HG03095 (cell line): Measurements from ENCODE around the gene IFNB1.

Experiments
- ATAC-seq: cut with Tn5 transposase; IDR thresholded peaks from one replicate; pipeline ENCODE4 v1.9.1; 2021; ENCODE audit warnings: moderate library complexity; ENCODE audit not compliant: unreplicated experiment

IFNB1 gene

DNA sequence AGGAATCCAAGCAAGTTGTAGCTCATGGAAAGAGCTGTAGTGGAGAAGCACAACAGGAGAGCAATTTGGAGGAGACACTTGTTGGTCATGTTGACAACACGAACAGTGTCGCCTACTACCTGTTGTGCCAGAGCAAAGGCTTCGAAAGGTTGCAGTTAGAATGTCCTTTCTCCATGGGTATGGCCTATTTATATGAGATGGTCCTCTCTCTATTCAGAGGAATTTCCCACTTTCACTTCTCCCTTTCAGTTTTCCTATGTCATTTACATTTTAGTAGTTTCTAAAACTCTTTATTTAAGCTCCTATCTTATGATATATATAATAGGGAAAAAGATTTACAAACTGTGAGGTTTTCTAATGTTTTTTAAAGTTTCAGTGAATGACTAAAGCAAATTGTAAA is at the start of gene IFNB1:
TSS of gene IFNB1 (minus strand) at position 162 of the 400 bp plus-strand sequence. CDS start at position 89, 73 bp downstream.
- ATAC-seq, result no peak

DNA sequence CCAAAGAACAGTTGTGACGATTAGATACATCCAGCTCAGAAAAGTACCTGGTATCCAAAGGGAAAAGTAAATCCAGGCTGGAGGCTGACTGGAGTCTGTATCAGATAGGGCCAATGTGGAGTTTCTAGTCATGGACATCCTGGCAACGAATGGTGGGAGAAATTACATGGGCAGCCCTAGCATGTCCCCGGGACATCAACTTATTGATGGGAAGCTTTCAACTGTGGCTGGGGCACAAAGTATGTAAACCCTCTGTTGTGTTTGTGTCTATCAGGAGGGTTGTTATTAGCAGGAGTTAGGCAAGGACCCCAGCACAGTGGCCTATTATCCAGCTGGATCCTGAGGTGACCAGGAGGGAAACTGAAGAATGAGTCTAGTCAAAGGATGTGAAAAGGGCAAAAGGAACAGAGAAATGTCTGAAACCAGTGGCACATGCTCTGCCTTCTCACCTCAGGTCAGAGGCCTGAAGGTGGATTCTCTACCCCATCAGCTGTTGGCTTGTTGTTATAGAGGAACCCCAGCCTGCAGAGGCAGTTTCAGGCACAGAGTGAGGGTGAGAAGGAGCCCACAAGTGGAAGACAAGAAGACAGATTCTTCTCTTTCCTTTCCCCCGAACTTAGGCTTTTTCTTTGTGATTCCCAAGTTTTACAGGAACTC is 44.0 kb upstream of the IFNB1 start:
- ATAC-seq, result peak; percentile 99

DNA sequence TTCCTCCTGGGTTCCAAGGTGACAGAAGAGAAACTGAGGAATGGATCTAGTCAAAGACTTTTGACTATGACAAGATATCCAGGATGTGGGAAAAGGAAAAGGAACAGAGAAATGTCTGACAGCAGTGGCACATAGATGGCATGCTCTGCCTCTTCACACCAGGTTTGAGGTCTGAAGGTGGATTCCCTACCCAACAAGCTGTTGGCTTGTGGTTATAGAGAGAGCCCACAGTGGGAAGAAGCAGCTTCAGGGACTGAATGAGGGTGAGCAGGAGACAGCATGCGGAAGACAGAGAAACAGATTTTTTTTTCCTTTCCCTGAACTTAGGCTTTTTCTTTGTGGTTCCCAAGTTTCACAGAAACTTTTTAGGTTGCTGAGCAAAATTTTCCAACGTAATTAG is 43.3 kb upstream of the IFNB1 start:
- no peak for ATAC-seq

DNA sequence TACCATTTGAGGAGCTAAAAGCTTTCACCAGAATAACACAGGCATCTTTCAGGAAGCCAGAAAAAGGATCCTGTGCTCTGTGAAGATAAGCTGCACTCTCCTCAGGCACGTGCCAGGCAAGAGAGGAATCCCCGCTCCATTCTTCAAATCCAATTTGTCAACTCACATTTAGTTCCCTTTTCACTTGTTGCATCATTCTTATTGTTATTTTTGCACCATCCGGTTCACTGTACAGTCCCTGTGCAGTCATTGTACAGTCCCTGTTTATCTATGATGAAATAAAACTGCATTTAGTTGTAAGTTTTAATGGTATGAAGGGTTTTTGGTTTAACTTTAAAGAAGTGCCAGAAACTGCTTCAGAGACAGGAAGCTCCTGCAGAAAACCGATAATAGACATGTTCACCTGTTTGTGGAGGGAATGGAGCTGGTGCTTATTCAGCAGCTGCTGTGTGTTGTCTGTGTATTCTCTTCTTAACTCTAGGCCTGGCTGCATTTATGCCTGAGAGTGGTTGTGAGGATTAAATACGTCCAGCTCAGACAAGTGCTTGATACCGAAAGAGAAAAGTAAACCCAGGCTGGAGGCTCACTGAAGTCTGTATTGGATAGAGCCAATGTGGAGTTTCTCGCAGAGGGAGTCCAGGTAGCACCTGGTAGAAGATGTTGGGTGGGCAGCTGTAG is 41.5 kb upstream of the IFNB1 start:
- no peak for ATAC-seq

DNA sequence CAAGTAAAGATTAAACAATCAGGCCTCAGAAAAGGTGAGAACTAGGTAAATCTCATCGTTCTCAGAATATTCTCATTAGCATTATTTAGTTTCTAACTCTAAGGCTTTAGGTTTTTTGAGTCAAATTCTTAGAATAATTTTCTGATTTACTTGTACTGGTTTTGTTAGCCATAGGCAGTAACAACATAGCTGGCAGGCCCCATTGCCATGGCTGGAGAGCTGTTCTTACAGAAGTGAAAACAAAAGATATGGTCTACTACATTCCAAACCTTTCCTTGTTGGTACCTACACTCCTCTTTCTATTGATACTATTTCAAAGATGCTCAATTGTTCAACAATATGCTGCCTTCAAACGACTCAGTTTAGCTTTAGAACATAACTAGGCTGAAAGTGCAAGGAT is 36.6 kb upstream of the IFNB1 start:
- ATAC-seq, result no peak

DNA sequence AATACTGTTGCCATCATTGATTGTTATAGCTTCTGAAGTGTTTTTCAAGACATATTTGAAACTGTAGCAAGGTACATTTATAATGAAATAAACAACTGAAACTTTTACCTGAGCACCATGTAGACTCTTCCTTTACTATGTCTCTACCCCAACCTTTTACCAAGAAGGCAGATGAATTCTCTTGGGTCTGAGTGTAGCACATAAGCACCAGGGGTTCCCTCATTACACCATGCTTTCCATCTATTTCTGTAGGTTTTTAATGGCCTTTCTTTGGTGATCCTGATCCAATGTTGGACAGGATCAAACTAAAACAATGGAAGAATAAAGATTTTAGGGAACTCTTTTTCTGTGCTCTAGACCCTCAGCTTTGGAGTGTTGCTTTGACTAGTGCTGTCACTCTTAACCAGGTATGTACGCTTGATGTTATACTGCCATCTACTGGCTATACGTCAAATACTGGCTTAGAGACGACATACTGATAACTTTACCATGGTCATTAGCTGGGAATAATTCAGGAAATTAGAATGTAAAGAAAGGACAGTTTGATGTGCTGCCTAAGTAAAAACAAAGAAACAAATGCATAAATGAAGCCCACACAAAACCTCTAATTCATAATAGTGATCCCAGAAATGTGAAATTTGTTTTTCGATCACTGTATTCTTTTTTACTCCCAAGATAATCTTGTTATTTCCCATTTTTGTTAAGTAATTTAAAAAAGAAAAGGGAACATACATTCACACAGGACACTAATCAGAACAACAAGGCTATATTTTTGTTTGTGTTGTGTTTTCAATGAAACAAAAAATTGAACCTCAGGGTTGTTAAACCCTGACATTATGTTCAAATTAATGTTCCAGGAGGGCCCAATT is 33.2 kb upstream of the IFNB1 start:
- peak; percentile 90 for ATAC-seq

DNA sequence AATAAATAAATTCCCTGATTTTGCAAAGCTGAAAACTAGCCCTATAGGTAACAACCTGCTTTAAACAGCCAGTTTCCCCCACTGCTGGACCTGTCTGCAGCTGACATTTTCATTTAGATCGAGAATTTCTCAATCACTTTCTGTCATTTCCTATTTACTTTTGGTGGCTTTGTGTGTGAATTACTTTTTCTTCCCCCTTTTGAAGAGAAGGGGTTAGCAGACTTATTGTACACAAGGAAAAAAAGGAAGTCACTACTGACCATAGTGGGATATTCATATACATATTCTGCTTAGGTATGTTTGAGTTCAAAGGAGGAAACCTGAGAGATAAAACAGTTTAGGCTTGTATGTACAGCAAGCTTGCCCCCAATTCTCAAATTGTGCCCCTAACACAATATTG is 27.0 kb upstream of the IFNB1 start:
- no peak for ATAC-seq

DNA sequence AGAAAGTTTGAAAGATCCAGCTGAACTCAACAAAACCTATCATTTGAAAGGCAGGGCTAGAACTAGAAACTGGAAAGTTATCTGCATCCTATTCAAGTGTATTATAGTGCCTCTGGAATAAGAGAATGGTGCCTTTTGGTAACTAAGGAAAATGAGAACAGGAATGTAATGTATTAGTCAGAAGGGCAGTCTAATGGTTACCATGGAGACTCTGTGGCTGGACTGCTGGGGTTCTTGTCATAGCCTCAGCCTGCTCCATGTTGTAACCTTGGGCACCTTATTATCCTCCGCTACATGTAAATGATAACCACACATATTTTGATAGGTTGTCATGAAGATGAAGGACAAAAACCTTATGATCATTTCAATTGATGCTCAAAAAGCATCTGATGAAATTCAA is 24.6 kb upstream of the IFNB1 start:
- no peak for ATAC-seq

DNA sequence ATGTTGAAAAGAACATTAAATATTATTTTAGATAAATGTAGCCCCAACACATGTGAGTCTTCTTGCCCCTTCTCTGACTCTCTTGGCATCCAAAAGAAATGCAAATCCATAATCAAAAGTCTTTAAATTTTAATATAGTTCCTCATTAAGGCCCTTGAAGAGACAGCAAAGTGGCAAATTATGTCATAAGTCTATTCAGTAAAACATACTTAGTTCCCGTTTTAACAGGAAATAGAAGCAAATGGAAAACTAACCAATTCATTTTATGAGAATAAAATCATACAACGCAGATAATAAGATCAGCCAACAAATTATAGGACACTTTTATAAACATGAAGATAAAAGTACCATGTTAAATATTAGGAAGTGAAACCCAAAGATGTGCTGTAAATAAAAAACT is 20.1 kb upstream of the IFNB1 start:
- no peak for ATAC-seq

DNA sequence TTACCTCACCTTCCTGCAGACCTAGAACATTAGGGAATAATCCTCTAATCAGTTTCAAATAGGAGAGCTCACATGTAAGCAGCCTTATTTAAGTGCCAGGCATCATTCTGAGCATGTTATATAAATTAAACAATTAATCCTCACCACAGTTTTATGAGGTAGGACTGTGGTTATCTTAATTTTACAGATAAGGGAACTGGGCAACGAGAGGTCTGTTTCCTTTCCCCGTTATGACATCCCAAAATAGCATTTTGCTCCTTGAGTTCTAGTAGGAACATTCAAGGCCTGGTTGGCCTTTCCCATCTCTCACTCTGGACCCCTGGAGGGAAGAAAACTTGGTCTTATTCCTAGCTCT is 19.1 kb upstream of the IFNB1 start:
- no peak for ATAC-seq

DNA sequence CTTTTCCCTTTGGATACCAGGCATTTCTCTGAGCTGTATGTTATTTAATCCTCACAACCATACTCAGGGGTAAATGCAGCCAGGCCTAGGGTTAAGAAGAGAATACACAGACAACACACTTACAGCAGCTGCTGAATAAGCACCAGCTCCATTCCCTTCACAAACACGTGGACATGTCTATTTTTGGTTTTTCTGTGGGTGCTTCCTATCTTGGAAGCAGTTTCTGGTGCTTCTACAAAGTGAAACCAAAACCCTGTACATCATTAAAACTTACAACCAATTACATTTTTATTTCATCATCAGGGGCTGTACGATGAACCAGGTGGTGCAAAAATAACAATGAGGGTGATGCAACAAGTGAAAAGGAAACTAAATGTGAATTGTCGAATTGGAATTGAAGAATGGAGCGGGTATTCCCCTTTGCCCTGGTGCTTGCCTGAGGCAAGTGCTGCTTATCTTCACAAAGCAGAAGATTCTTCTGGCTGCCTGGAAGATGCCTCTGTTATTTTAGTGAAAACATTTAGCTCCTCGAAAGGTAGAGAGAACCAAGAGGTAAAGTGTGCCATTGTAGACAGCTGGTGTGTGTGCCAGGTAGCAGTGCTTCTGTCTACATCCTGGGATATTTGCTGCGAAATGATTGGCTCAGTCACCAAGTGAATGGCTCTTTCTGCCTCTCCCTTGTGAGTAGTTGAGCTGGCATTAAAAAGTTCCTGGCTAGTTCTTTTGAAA is 18.6 kb upstream of the IFNB1 start:
- ATAC-seq, result peak; percentile 89

DNA sequence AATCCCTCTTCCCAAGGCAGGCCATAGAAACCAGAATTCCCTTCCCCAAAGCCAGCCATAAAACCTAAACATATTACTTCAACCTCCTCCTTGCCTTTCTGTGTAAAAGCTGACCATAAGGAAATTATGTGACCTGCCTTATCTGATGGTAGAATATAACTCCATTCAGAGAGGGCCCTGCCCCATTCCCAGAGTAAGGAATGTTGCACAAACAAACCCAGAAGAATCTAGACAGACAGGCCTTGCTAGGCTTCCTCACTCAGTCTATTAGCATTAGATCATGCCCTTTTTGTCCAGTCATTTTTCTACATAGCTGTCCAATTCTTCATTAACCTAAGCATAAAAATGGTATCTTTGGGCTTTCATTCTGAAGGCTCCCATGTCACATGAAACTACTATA is 17.8 kb upstream of the IFNB1 start:
- no peak for ATAC-seq

DNA sequence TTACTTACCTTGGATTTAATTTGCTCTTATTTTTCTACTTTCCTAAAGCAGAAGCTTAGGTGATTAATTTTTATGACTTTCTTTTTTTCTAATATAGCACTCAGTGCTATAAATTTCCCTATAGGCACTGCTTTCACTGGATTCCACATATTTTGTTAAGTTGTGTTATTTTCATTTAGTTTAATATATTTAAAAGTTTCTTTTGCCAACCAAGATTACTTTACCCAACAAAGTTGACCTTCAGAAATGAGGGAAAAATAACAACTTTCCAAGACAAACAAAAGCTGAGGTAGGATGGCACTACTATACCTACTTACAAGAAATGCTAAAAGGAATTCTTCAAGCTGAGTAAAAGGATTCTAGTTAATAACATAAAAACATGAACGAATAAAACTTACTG is 8.8 kb upstream of the IFNB1 start:
- ATAC-seq, result no peak

DNA sequence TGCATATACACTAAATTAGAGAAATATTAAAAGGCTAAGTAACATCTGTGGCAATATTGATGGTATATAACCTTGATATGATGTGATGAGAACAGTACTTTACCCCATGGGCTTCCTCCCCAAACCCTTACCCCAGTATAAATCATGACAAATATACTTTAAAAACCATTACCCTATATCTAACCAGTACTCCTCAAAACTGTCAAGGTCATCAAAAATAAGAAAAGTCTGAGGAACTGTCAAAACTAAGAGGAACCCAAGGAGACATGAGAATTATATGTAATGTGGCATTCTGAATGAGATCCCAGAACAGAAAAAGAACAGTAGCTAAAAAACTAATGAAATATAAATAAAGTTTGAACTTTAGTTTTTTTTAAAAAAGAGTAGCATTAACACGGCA is 7.3 kb upstream of the IFNB1 start:
- no peak for ATAC-seq

DNA sequence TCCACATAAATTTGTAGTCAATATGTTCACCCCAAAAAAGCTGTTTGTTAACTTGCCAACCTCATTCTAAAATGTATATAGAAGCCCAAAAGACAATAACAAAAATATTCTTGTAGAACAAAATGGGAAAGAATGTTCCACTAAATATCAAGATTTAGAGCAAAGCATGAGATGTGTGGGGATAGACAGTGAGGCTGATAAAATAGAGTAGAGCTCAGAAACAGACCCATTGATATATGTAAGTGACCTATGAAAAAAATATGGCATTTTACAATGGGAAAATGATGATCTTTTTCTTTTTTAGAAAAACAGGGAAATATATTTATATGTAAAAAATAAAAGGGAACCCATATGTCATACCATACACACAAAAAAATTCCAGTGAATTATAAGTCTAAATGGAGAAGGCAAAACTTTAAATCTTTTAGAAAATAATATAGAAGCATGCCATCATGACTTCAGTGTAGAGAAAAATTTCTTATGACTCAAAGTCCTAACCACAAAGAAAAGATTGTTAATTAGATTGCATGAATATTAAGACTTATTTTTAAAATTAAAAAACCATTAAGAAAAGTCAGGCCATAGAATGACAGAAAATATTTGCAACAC is 6.6 kb upstream of the IFNB1 start:
- no peak for ATAC-seq

DNA sequence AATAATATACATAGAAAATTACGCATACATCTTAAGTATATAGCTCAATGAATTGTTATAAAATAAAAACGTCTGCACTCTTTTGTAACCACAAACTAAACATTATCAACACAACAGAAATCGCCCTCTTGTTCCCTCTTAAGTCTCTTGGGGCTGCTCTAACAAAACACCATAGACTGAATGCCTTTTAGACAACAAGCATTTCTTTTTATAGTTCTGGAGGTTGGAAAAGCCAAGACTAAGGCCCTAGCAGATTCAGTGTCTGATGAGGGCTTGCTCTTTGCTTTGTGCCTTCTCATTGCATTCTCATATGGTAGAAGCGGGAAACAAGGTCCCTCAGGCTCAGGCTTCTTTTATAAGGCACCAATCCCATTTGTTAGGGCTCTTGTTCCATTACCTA is 4.9 kb upstream of the IFNB1 start:
- ATAC-seq, result no peak

DNA sequence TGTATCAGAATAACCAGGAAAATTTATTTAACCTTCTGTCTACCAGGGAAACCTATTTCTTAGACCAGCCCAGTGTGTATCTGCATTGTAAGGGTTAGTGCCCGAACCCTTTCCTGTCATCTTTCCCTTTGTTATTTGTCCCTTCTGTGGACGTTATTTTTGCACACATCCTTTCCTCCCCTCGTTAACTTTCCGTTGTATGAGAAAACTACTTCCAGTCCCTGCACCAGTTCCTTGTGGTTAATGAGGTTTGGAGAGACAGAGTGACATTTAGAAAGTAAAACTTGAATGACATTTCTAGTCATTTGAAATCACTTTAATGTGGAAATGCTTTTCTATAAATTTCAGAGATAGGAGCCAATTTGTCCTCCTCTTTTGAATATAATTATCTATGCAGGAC is 4.3 kb upstream of the IFNB1 start:
- no peak for ATAC-seq

DNA sequence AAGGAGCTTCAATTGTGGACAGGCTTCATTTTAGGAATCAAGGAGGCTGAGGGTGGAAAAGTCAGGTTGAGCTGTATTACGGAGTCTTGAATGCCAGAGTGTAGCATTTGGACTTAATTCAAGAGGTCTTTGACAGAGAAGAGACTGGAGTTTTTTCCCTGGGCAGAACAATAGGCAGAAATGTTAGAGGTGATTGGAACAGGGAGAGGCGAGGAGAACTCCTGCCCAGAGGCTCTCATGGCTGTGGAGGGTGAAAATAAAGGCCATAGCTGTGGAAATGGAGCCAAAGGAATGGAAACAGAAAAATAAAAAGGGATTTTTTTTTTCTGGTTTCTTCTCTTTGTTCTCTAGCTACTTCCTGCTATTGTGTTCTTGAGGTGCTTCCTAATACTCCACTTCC is 3.7 kb upstream of the IFNB1 start:
- no peak for ATAC-seq

DNA sequence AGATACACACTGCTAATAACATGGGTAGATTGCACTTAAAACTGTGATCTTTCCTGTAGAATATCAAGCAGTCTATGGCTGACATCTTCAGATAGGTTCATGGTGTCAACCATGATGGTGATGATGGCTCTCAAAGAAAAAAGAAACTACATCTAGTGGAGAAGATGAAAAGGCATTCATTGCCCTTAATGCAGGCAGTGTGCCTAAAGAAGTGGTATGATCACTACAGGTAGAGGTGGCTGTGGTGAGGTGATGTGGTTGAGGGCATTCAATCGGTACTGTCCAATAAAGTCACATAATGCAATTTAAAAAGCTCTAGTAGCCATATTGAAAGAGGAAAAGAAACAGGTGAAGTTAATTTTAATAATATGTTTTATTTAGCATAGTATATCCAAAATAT is 3.1 kb upstream of the IFNB1 start:
- ATAC-seq, result no peak

DNA sequence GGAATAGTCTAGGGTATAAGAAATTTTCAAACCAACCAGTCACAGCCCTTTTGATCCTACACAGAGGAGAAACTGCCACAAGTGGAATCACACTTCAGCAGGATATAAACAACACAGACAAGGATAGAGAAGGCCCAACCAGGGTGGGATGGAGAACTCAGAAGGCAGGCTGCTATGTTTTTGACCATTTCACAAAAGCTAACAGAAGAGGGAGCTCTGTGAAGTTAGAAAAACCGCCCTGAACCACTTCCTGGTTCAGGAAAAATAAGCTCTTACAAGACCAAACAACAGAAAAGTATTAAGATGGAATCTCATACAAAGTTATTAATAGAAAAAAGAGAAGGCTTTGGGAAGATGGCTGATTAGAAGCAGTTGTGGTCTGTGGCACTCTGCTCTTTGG is 960 bp upstream of the IFNB1 start:
- no peak for ATAC-seq

DNA sequence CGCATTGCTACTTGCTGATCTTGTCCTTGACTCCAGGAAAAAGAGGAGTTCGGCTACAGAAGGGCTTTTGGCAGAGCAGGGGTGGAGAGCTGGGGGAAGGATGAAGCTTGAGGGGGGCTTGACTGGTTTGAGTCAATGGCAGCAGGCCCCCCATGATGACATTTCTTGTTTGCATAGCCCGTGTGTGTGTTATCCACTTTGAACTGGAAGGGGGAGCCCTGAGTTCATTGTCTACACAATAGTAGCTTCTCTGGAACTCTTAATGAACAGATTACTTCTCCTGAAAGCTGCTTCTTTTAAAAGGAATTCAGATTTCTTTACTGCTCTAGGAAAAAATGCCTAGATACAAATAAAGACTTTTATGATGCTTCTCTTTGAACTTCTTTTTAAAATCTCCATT is 2.3 kb downstream of the IFNB1 start:
- ATAC-seq, result no peak
